Renal cortex interstitium (tissue), 11 donors: ENCODE data around the gene MAML3. TPM values are rescaled to one million over a fixed set of nuclear protein-coding genes. Genes with fewer than 3 reads are reported as not detected.
"Not testable (repeated sequence)": the region's sequence is repeated elsewhere in the genome, so short reads cannot be mapped to it uniquely, and the experiment has no call there.

Source experiments
- DNase-seq, 11 donors: peaks; one replicate each; pipeline ENCODE4 v3.0.0-alpha.2; 2013; ENCODE audit warnings: low read depth in 9 of 11, low spot score in 4 of 11; ENCODE audit errors: extremely low read depth in 1 of 11
- polyA plus RNA-seq, 3 donors: library from polyadenylated mRNA; unstranded; fragments of 120-200 nt; gene quantifications; one replicate each; pipeline ENCODE4 v1.2.1, GENCODE V29; 2013; ENCODE audit not compliant: insufficient read length in 3 of 3

Gene MAML3
- polyA plus RNA-seq, 3 donors: 16.2 to 18.5 (median 17.8) TPM

DNA sequence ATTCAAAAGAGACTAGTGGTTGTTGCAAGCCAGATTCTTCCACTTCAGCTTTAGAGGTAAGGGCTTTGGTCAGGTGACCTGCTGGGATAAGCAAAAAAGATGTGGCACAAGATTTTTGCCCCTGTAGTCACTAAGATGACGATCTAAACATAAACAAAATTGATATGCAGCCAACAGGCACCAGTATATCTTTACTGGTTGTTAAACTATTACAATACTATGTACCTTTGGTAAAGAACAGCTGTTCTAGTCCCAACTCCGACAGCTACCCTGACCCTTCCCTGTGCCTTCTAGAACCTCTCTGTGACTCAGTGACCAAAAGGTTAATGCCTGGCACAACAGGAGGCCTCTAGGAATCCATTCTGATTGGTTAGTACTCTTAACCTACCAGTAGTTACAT lies 428.7 kb downstream of the MAML3 start:
- DNase-seq: no peak

GRCh38 chr4:139721789-139722188 lies 432.2 kb downstream of the MAML3 start:
- DNase-seq: no peak

DNA sequence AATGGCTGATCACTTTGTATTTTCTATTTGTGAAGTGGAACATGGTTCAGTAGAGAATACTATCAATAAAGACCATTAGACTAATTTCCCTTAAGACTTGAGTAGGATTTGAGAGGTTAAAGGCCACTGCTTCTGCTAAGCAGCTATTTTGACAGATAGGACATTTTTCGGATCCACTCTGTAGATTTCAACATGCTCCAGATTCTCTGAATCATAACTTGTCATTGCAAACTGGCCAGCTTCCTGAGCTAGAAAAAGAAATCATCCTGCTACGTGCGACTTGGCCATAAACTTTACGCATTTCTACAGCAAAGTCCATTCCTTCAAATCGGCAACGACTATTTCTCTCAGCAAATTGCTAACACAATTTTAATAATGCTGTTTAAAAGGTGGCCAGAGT lies 433.2 kb downstream of the MAML3 start:
- DNase-seq: no peak

DNA sequence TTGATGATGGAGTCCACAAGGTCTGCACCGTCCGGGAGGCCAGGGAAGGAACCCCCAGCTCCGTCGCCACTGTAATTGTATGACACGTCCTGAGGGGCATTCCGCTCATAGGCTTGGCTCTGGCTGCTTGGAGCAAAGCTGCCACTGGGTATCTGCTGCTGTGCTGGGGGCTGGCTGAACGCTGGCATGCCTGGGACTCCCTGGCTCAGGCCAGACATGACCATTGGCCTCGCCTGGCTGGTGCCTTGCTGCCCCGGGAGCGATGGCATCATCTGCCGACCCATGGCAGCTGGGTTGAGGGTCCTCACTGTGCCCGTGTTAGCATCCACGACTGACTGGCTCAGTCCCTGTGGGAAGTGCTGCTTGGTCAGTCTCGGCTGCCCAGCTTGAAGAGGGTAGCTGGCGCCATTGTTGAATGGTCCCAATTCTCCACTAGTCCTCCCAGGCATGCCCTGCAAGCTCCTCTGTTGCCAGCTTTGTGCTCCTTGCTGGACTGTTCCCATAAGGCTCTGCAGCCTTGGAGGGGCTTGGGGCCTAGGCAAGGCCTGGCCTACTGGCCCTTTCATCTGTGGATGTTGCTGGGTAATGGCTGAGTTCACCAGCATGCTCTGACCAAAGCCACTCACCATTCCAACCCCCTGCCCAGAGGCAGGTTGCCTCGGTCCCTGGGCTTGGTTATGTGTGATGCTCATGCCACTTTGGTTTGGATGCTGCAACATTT lies 434.4 kb downstream of the MAML3 start:
- no peak for DNase-seq

- DNase-seq: no peak
Measured at GRCh38 chr4:139718833-139719232, 435.2 kb downstream of the MAML3 start.

DNA sequence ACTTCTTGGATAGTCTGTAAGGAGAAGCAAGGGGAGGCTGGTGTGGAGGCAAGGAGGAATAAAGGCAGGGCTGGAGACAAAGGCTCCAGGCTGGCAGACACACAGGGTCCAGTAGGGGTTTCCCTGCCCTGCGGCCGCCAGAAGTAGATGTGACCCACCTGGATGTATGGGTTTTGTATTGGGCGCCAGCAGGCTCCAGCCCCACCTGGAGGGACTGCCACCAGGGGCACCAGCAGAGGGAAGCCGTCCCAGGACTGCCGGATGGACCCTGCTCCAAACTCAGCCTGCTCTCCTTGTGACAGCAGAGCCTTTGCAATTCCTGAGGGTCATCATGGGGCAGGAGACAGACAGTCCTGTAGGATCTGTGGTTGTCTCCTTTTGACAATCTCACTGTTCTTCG lies 435.6 kb downstream of the MAML3 start:
- DNase-seq: no peak

- DNase-seq: no peak
Measured at GRCh38 chr4:139715746-139716391, 438.1 kb downstream of the MAML3 start.

DNA sequence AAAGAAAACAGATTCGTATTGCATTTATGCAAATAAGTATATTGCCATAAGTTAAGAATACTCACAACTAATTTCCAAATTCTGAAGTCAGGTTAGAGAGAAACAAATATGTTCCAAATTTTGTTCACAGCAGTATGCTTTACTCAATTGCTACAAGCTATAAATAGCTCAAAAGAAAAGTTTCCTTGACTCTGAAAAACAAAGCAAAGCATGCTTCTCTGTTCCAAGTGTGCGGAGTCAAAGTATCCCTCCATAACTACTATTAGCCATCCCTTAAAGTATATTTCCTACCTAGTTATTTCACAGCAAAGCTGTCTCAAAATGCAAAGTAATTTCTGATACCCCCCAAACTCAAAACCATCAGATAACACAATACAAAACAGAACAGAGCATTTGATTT lies 441.1 kb downstream of the MAML3 start:
- no peak for DNase-seq

GRCh38 chr4:139711461-139711860 lies 442.5 kb downstream of the MAML3 start:
- no peak for DNase-seq

- DNase-seq: no peak
Measured at GRCh38 chr4:139710073-139710472, 443.9 kb downstream of the MAML3 start.

- no peak for DNase-seq
Measured at GRCh38 chr4:139709660-139710059, 444.3 kb downstream of the MAML3 start.

- no peak for DNase-seq
Measured at GRCh38 chr4:139704915-139705485, 449.0 kb downstream of the MAML3 start.

GRCh38 chr4:139700568-139700967 lies 453.4 kb downstream of the MAML3 start:
- no peak for DNase-seq

GRCh38 chr4:139698167-139698925 lies 455.6 kb downstream of the MAML3 start:
- not testable (repeated sequence) for DNase-seq

DNA sequence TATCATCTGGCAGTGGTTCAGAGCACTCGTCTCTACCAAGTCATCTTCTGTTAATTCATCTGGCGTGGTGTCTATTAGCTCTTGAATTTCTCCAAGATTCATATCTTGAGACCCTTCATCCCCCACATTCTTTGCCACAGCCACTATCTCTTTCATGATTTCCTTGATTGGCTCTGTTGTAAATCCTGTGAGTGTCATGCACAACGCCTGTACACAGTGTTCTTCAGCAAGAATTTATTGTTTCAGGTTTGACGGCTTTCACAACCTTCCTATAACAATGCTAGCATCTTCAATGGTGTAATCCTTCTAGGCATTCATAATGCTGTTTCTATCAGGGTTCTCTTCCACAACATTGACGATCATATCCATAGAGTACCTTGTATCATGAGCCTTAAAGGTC lies 457.5 kb downstream of the MAML3 start:
- DNase-seq: no peak

DNA sequence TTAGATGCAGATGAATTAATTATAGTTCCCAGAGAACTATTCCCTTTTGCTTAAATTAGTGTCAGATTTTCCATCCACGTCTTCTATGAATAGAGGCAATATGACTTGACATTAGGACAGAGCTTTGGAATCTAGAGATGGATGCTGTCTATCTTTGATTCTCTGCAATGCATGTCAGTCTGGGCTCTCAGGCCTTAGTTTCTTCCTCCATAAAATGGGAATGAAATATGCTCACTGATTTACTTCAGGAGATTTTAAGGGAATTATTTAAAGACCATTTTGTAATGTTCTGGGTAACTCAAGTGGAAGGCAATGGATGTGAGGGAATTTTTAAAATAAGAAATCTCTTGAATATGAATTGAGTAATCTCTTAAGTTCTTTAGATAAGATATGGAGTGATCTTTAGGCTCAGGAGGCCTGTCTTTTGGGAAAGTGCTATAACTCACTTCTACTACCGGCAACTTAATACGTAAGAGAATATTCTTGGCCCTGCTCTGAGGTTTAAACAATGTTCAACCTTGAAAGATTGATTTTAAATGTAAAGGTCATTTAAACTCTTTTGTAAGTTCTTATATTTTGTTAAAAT lies 459.4 kb downstream of the MAML3 start:
- no peak for DNase-seq

DNA sequence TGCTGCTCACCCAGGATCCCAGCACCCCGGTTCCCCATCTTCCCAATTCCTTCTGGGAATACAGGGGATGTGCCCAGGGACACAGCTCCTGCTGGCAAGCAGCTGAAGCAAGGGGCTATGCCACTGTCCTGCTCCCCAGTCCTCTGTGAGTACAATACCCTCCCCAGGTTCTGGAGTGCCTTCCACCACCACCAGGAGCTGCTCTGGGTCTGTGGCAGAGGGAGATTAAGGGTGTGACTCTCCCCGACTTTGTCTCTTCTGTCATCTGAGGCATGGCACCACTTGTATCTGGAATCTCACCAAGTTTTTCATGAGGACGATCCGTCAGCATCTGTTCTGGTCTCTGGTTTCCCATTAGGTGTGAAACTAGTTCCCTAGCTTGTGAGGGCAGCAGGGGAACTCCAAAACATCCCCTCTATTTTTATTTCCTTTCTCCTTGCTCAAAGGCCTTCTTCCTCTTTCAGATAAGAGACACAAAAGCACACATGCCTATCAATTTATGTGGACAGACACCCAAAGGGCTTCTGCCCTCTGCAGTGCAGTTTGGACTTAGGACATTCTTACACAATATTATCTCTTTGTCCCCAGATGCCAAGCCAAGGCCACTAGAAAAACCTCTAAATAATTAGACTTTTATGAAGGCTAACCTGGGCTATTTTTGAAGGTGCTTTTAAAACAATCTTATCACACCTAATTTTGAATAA lies 461.5 kb downstream of the MAML3 start:
- DNase-seq: no peak

DNA sequence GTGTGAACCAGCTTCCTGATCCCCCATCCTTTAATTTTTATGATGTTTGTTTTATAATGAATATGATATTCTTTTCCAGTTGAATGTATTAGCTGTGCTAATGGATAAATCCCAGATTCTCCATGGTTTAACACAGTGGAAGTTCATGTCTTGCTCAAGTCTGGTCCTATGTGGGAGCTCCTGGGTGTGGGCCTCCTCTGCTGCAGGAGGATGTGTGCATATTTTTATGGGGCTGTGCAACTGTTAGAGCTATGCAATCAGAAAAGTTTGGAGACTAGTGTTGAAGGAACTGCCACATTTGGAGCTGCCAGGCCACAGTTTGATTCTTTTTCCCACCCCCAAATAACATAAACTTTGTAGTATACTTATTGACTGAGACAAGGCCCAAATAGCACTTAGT lies 463.6 kb downstream of the MAML3 start:
- no peak for DNase-seq
